Heart left ventricle (tissue), 13 donors: ENCODE measurements around the gene FIG4.

Experiments used
- CTCF ChIP-seq, 12 donors: fragments of 200-600 bp; sonication (generic) in 4 of 12; IDR thresholded peaks; one replicate each; pipeline versions ENCODE4 v1.5.0 to v1.8.0; 2018 to 2022; ENCODE audit warnings: antibody characterized with exemption in 12 of 12, mild to moderate bottlenecking in 5 of 12
- POLR2A ChIP-seq, 2 donors: fragments of 450-650 bp; IDR thresholded peaks; one replicate each; pipeline ENCODE4 v1.6.1; 2017; ENCODE audit warnings: antibody characterized with exemption in 2 of 2, mild to moderate bottlenecking in 2 of 2, moderate library complexity in 2 of 2
- donor health status: ischemic (EF 13 %, LVEDD 7.1; RV severe dilation, severe dysfunction).
- donor health status: DM: no; HTN: yes; CAD: no.
- donor health status: DM: no; HTN: no; CAD: no.
- donor health status: ischemic (EF 25% LVEDD 6.9; RV normal size, moderate dysfunction).
- donor health status: ischemic (EF 25% LVEDD 5.7; RV mildly dilated, moderate dysfunction).
- donor health status: ischemic (EF 35%, LVEDD 5.7; RV mildly dilated, moderate dysfunction).
- donor health status: nonischemic (EF 11% LVEDD 7.7; RV severe dilation, severe dysfunction).
- donor health status: DM: yes; HTN: yes; CAD: no.
- donor health status: PGD.
- donor health status: ischemic (EF 29% LVEDD 5.4; RV normal size, mild dysfunction).
- donor health status: nonischemic (EF 23%, LVEDD 6.1; RV moderate dilation, normal function).

- TF ChIP-seq CTCF (IDR thresholded peaks at IDR 0.05) (no peak), POLR2A (IDR thresholded peaks at IDR 0.05) (no peak)
Measured at GRCh38 chr6:109821428-109821827, 130.3 kb downstream of the FIG4 start.
